ENCODE measurements around the gene USP34. TPM values are rescaled to one million over a fixed set of nuclear protein-coding genes. Genes with fewer than 3 reads are reported as not detected.

USP34 gene
- total RNA-seq, 1 experiment from 2014 or later: 76.3 TPM

GRCh38 chr2:61380056-61380881 is 90.6 kb downstream of the USP34 start:
- intact Hi-C loops (cut with micrococcal nuclease): no loop called here
- ATAC-seq: no peak
- H3K9ac ChIP-seq (ENCODE audit: low read length): no peak overlapping the region
- H3K9me3 ChIP-seq (ENCODE audit: control insufficient read depth in 1 of 2, insufficient read depth in 1 of 2, low read depth in 1 of 2, low read length in 2 of 2): no peaks in the 10 kb centered on the region
- no peaks in the 10 kb centered on the region for H4K20me1 ChIP-seq (ENCODE audit: insufficient read depth)
- ChIA-PET POLR2A (no interaction called here), CTCF (no interaction called here), RAD21 (ENCODE audit: low non-redundant PET in 1 of 2, low total read pairs in 2 of 2, uncharacterized antibody in 2 of 2, unreplicated experiment in 2 of 2) (no interaction called here)
- peaks cover 31% of the 10 kb centered on the region; the same call in 1 of the 2 replicates for H3K79me2 ChIP-seq (ENCODE audit: insufficient read depth, low read length)
- no peak for DNase-seq (ENCODE audit: low read depth, low spot score)
- TF ChIP-seq YY1 (IDR thresholded peaks at IDR 0.05; ENCODE audit: extremely low read depth, insufficient replicate concordance, low read depth, low read length): no peak
- TF ChIP-seq ZBTB33 (IDR thresholded peaks at IDR 0.05; ENCODE audit: extremely low read depth, insufficient replicate concordance, low read length): no peak
- no peak for TF ChIP-seq CBX3 (IDR thresholded peaks at IDR 0.05; ENCODE audit: low read depth)
- TF ChIP-seq CEBPB (IDR thresholded peaks at IDR 0.05; ENCODE audit: low read depth): no peak
- no peak for TF ChIP-seq SP1 (IDR thresholded peaks at IDR 0.05; ENCODE audit: low read depth)
- no peak for TF ChIP-seq ZNF274 (IDR thresholded peaks at IDR 0.05; ENCODE audit: low read depth, low read length)
- no peaks in the 10 kb centered on the region for H3K4me1 ChIP-seq (ENCODE audit: control insufficient read depth in 1 of 2, insufficient read depth in 2 of 2, low read length in 2 of 2)
- H3K4me3 ChIP-seq (replicated peaks in 1 of 2; ENCODE audit: low read depth in 1 of 2, low read length in 2 of 2): no peak overlapping the region
- no peaks in the 10 kb centered on the region for H3K9me2 ChIP-seq (ENCODE audit: insufficient read depth)
- BruUV-seq (replicated peaks): no TSS peak
- H2AFZ ChIP-seq (ENCODE audit: low read depth, low read length, poor library complexity, severe bottlenecking): no peak overlapping the region
- H3K4me2 ChIP-seq (ENCODE audit: low read length): no peak overlapping the region
- H3K27ac ChIP-seq (ENCODE audit: low read depth, low read length): no peak overlapping the region
- no peaks in the 10 kb centered on the region for H3K27me3 ChIP-seq (ENCODE audit: insufficient read depth, low read length)
- peaks cover 11 to 23% of the 10 kb centered on the region in 2 experiments; a peak in 3 of 4 replicates for H3K36me3 ChIP-seq (ENCODE audit: control insufficient read depth in 1 of 2, insufficient read depth in 2 of 2, low read length in 2 of 2)

Measured in HCT116 (cell line).